ENCODE data around the gene ITGB3. TPM values are rescaled to one million over a fixed set of nuclear protein-coding genes. Genes with fewer than 3 reads are reported as not detected.
"Not testable (repeated sequence)": the region's sequence is repeated elsewhere in the genome, so short reads cannot be mapped to it uniquely, and the experiment has no call there.

ITGB3 gene
- total RNA-seq, 3 donors from 2014 or later, result 3.9 to 58.4 (median 6.8) TPM

GRCh38 chr17:47266782-47267181, 13.2 kb downstream of the ITGB3 start:
- intact Hi-C loops (cut with DNase I, micrococcal nuclease), result no loop called here
- ATAC-seq, result no peak
- H3K4me1 ChIP-seq (ENCODE audit: low read depth), result peaks cover 16% of the 10 kb centered on the region

GRCh38 chr17:47267354-47267828, 13.8 kb downstream of the ITGB3 start:
- TF ChIP-seq CTCF (IDR thresholded peaks at IDR 0.05), result no peak
- ATAC-seq (no peak), DNase-seq (no peak)
- H3K4me1 ChIP-seq (ENCODE audit: low read depth), result peaks cover 16% of the 10 kb centered on the region
- no peaks in the 10 kb centered on the region for H3K9me3 ChIP-seq
- intact Hi-C loops (cut with DNase I, micrococcal nuclease), result no loop called here
- no peak overlapping the region for H3K4me3 ChIP-seq
- H3K36me3 ChIP-seq (ENCODE audit: low read depth), result no peaks in the 10 kb centered on the region

More at GRCh38 chr17:47266782-47267181, 13.2 kb downstream of the ITGB3 start:
- Histone ChIP-seq H3K9me3 (no peaks in the 10 kb centered on the region), H3K36me3 (ENCODE audit: low read depth) (no peaks in the 10 kb centered on the region), H3K4me3 (no peak overlapping the region)
- DNase-seq, result no peak
- TF ChIP-seq CTCF (IDR thresholded peaks at IDR 0.05), result no peak

- H3K9me3 ChIP-seq; DNase-seq; H3K36me3 ChIP-seq (ENCODE audit: low read depth); intact Hi-C loops (cut with DNase I, micrococcal nuclease); H3K4me3 ChIP-seq; ATAC-seq: not testable (repeated sequence)
- H3K4me1 ChIP-seq (ENCODE audit: low read depth), result peaks cover 16% of the 10 kb centered on the region
Observed at GRCh38 chr17:47268964-47269363, 15.3 kb downstream of the ITGB3 start.

DNA sequence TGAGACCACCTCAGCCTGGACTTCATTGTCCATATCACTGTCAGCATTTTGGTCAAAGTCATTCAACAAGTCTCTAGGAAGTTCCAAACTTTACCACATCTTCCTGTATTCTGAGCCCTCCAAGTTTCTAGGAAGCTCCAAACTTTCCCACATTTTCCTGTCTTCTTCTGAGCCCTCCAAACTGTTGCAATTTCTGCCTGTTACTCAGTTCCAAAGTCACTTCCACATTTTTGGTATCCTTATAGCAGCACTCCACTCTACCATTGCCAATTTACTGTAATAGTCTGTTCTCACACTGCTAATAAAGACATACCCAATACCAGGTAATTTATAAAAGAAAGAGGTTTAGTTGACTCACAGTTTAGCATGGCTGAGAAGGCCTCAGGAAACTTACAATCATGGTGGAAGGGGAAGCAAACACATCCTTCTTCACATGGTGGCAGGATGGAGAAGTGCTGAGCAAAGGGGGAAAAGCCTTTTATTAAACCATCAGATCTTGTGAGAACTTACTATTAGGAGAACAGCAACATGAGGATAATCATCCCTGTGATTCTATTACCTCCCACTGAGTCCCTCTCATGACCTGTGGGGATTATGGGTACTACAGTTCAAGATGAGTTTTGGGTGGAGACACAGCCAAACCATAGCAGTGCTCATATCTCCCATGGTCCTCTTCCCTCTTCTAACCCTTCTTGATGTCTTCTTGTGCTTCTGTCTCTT, 16.1 kb downstream of the ITGB3 start:
- intact Hi-C loops (cut with DNase I, micrococcal nuclease); H3K4me3 ChIP-seq; H3K36me3 ChIP-seq (ENCODE audit: low read depth); ATAC-seq; DNase-seq; H3K9me3 ChIP-seq: not testable (repeated sequence)
- H3K4me1 ChIP-seq (ENCODE audit: low read depth), result peaks cover 16% of the 10 kb centered on the region

- DNase-seq (no peak), ATAC-seq (no peak)
- Histone ChIP-seq H3K4me1 (ENCODE audit: low read depth) (peaks cover 21% of the 10 kb centered on the region), H3K9me3 (no peaks in the 10 kb centered on the region), H3K4me3 (no peak overlapping the region), H3K36me3 (ENCODE audit: low read depth) (no peaks in the 10 kb centered on the region)
- intact Hi-C loops (cut with DNase I, micrococcal nuclease), result no loop called here
- TF ChIP-seq CTCF (IDR thresholded peaks at IDR 0.05), result no peak
Observed at GRCh38 chr17:47270946-47271705, 17.5 kb downstream of the ITGB3 start.

- ATAC-seq (no peak), DNase-seq (no peak)
- intact Hi-C loops (cut with DNase I, micrococcal nuclease), result no loop called here
- Histone ChIP-seq H3K4me1 (ENCODE audit: low read depth) (peaks cover 33% of the 10 kb centered on the region), H3K36me3 (ENCODE audit: low read depth) (no peaks in the 10 kb centered on the region), H3K9me3 (no peaks in the 10 kb centered on the region), H3K4me3 (no peak overlapping the region)
- no peak for TF ChIP-seq CTCF (IDR thresholded peaks at IDR 0.05)
Observed at GRCh38 chr17:47272491-47272890, 18.9 kb downstream of the ITGB3 start.
